AG04450 (cell line): ENCODE results near the gene MRM1. TPM values are rescaled to one million over a fixed set of nuclear protein-coding genes. Genes with fewer than 3 reads are reported as not detected.

Experiments used
- CTCF ChIA-PET: fragments of 300-600, 350-600 bp; formaldehyde crosslinking; extraction: SDS; loops from one replicate; lab custom pipeline; 2022; ENCODE audit warnings: antibody characterized with exemption, inconsistent platforms; lab: Charles Lee
- POLR2A ChIA-PET: fragments of 350-600 bp; formaldehyde crosslinking; extraction: SDS; loops from one replicate; lab custom pipeline; 2021; ENCODE audit warnings: antibody characterized with exemption, inconsistent platforms; lab: Yijun Ruan, JAX
- DNase-seq: peaks from one replicate; pipeline ENCODE4 v3.0.0-alpha.2; 2011; ENCODE audit warnings: low read depth, low spot score
- H3K27ac ChIP-seq: one replicate; pipeline ENCODE4 v1.5.1; 2012; ENCODE audit warnings: low read depth, low read length, control low read depth
- H3K27me3 ChIP-seq: one replicate; pipeline ENCODE4 v1.6.0; 2012; ENCODE audit warnings: low read length; ENCODE audit not compliant: control insufficient read depth, insufficient read depth
- H3K4me3 ChIP-seq: 2 replicates; pipeline ENCODE4 v1.5.1; 2011; ENCODE audit warnings: mild to moderate bottlenecking, low read depth, low read length, control low read depth
- H3K9me3 ChIP-seq: 2 replicates; pipeline ENCODE4 v1.5.1; 2012; ENCODE audit warnings: low read length; ENCODE audit not compliant: control insufficient read depth, insufficient read depth
- polyA plus RNA-seq: library from polyadenylated mRNA; depleted of rRNA; stranded (reverse); fragments of >200 nt; gene quantifications from 2 replicates; pipeline ENCODE4 v1.2.3, GENCODE V29; 2011
- TF ChIP-seq, protein P1 (sequence below): IDR thresholded peaks from 2 replicates; pipeline ENCODE4 v1.5.1; 2011; ENCODE audit warnings: low read depth, low read length, control low read depth, inconsistent platforms

MRM1 gene
- polyA plus RNA-seq, 1 experiment, result 2.0 TPM

GRCh38 chr17:36650096-36650775, 48.9 kb downstream of the MRM1 start:
- Histone ChIP-seq H3K9me3 (no peaks in the 10 kb centered on the region; the same call in 1 of the 2 replicates), H3K27ac (no peak overlapping the region), H3K4me3 (no peak overlapping the region), H3K27me3 (peaks cover 57% of the 10 kb centered on the region)
- no peak for DNase-seq
- POLR2A ChIA-PET, result no interaction called here
- TF ChIP-seq, protein P1, sequence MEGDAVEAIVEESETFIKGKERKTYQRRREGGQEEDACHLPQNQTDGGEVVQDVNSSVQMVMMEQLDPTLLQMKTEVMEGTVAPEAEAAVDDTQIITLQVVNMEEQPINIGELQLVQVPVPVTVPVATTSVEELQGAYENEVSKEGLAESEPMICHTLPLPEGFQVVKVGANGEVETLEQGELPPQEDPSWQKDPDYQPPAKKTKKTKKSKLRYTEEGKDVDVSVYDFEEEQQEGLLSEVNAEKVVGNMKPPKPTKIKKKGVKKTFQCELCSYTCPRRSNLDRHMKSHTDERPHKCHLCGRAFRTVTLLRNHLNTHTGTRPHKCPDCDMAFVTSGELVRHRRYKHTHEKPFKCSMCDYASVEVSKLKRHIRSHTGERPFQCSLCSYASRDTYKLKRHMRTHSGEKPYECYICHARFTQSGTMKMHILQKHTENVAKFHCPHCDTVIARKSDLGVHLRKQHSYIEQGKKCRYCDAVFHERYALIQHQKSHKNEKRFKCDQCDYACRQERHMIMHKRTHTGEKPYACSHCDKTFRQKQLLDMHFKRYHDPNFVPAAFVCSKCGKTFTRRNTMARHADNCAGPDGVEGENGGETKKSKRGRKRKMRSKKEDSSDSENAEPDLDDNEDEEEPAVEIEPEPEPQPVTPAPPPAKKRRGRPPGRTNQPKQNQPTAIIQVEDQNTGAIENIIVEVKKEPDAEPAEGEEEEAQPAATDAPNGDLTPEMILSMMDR, result no peak
- CTCF ChIA-PET, result no interaction called here

- CTCF ChIA-PET, result no interaction called here
- POLR2A ChIA-PET, result no interaction called here
- no peak overlapping the region for H3K27ac ChIP-seq
- no peak for DNase-seq
- no peaks in the 10 kb centered on the region; the same call in 1 of the 2 replicates for H3K9me3 ChIP-seq
- H3K27me3 ChIP-seq, result peaks cover 63% of the 10 kb centered on the region
- TF ChIP-seq, protein P1, result no peak
- no peak overlapping the region for H3K4me3 ChIP-seq
These were observed 52.0 kb downstream of the MRM1 start for GRCh38 chr17:36653374-36653773.

DNA sequence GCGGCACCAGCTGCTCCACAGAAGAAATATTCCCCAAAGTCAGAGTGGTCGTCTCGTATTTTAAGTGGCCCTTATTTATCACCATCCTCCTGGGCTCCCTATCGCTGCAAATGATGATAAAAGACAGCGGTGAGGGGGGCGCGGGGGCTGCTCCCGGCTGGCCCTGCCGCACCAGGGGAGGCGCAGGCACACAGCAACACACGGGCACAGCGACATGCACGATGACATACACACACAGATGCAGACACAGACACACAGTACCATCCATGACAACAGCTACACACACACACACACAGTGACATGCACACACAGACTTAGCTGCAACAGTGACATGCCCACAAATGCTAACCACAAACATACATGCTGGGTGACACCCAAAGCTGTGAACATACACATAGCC, 52.5 kb downstream of the MRM1 start:
- no peaks in the 10 kb centered on the region; the same call in 1 of the 2 replicates for H3K9me3 ChIP-seq
- DNase-seq, result no peak
- peaks cover 65% of the 10 kb centered on the region for H3K27me3 ChIP-seq
- POLR2A ChIA-PET, result no interaction called here
- TF ChIP-seq, protein P1, result no peak
- CTCF ChIA-PET, result no interaction called here
- no peak overlapping the region for H3K27ac ChIP-seq
- no peak overlapping the region for H3K4me3 ChIP-seq

DNA sequence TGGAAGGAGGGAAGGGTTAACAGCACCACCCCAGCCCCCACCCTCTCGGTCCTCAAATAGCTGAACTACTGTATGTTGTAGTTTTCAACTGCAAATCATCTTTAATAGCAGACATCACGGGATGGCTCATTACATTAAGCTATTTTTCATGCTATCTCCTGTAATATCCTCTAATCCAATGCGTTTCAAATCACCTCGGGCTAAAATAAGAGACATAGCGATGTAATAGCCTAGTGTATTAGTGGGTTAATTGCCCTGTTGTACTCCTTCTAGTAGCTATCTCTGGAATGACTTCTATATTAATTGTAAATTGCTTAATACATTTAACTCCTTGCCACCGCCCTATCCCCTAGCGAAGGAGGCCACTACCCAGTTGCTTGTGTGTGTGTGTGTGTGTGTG, 54.3 kb downstream of the MRM1 start:
- ChIA-PET CTCF (interaction anchor here (0.6 to 1.4 kb wide), 4 partner anchors 8 to 392 kb away, joined by 3 to 13 read pairs (median 6); no protein-coding TSS in a partner anchor), POLR2A (interaction anchor here (0.6 kb wide), 2 partner anchors 19 to 220 kb away, joined by 4 read pairs; no protein-coding TSS in a partner anchor)
- H3K27me3 ChIP-seq, result peaks cover 77% of the 10 kb centered on the region

DNA sequence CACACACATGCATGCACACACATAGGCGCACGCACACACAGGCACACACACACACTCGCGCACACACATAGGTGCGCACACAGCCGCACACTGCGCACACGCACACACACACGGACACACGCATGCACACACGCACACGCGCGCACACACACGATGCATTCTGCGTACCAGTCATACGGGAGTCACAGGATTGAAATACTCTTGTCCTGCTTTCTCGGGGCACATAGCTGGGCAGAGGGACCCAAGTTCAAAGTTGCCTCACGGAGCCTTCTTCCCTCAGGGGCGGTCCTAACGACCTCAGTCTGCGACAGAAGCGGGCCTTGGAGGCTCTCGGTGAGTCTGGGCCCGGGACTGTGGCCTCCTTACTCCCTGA, 56.0 kb downstream of the MRM1 start:
- TF ChIP-seq, protein P1, result no peak
- Histone ChIP-seq H3K4me3 (no peak overlapping the region), H3K9me3 (no peaks in the 10 kb centered on the region; the same call in 1 of the 2 replicates), H3K27me3 (peaks cover 77% of the 10 kb centered on the region), H3K27ac (no peak overlapping the region)
- no peak for DNase-seq
- ChIA-PET CTCF (interaction anchor here (1.4 kb wide), 1 partner anchor 391 kb away, joined by 5 read pairs; no protein-coding TSS in a partner anchor), POLR2A (no interaction called here)

More for the DNA sequence above, 54.3 kb downstream of the MRM1 start:
- Histone ChIP-seq H3K4me3 (no peak overlapping the region), H3K27ac (no peak overlapping the region), H3K9me3 (no peaks in the 10 kb centered on the region; the same call in 1 of the 2 replicates)
- DNase-seq, result no peak
- TF ChIP-seq, protein P1, result no peak
